Activated naive CD8-positive, alpha-beta T cell treated with anti-CD3 and anti-CD28 coated beads, Interleukin-2, amount 50 U/mL, for 24 hours (primary cell): ENCODE results near the gene DYNLT1.
"Not testable (repeated sequence)": the region's sequence is repeated elsewhere in the genome, so short reads cannot be mapped to it uniquely, and the experiment has no call there.

ENCODE experiments used
- ATAC-seq: fragments of 150-1000 bp; cut with Tn5 transposase; one replicate; pipeline ENCODE4 v1.10.0; 2021
- DNase-seq: peaks from one replicate; pipeline ENCODE4 v3.0.0; 2021
- H3K27ac Mint-ChIP-seq: one replicate; pipeline ENCODE4 v1.8.0; 2021; ENCODE audit warnings: mild to moderate bottlenecking, mixed read lengths
- H3K27me3 Mint-ChIP-seq: one replicate; pipeline ENCODE4 v1.8.0; 2021; ENCODE audit warnings: mixed read lengths
- H3K36me3 Mint-ChIP-seq: one replicate; pipeline ENCODE4 v1.8.0; 2021; ENCODE audit warnings: low read depth, mixed read lengths
- H3K4me1 Mint-ChIP-seq: one replicate; pipeline ENCODE4 v1.8.0; 2021; ENCODE audit warnings: mixed read lengths
- H3K4me3 Mint-ChIP-seq: one replicate; pipeline ENCODE4 v1.8.0; 2021; ENCODE audit warnings: mild to moderate bottlenecking, moderate library complexity, mixed read lengths
- H3K9me3 Mint-ChIP-seq: one replicate; pipeline ENCODE4 v1.8.0; 2021; ENCODE audit warnings: mixed read lengths

Gene DYNLT1

GRCh38 chr6:158626360-158627167 is 18.0 kb downstream of the DYNLT1 start:
- H3K27ac Mint-ChIP-seq, result peak overlapping the region; percentile 10
- H3K36me3 Mint-ChIP-seq, result peaks cover 47% of the 10 kb centered on the region
- H3K4me1 Mint-ChIP-seq, result peaks cover 7% of the 10 kb centered on the region
- H3K9me3 Mint-ChIP-seq, result no peaks in the 10 kb centered on the region
- no peak overlapping the region for H3K4me3 Mint-ChIP-seq
- H3K27me3 Mint-ChIP-seq, result no peaks in the 10 kb centered on the region
- peak; percentile 11 for ATAC-seq
- DNase-seq, result no peak

GRCh38 chr6:158625881-158626305 is 18.6 kb downstream of the DYNLT1 start:
- no peaks in the 10 kb centered on the region for H3K27me3 Mint-ChIP-seq
- peaks cover 6% of the 10 kb centered on the region for H3K4me1 Mint-ChIP-seq
- ATAC-seq (no peak), DNase-seq (no peak)
- no peaks in the 10 kb centered on the region for H3K9me3 Mint-ChIP-seq
- no peak overlapping the region for H3K27ac Mint-ChIP-seq
- no peak overlapping the region for H3K4me3 Mint-ChIP-seq
- peaks cover 43% of the 10 kb centered on the region for H3K36me3 Mint-ChIP-seq

- Mint-ChIP-seq H3K4me3 (no peak overlapping the region), H3K27ac (no peak overlapping the region), H3K36me3 (peaks cover 45% of the 10 kb centered on the region), H3K27me3 (no peaks in the 10 kb centered on the region), H3K4me1 (peaks cover 5% of the 10 kb centered on the region), H3K9me3 (no peaks in the 10 kb centered on the region)
- ATAC-seq (no peak), DNase-seq (no peak)
Observed at GRCh38 chr6:158624684-158625682, 19.6 kb downstream of the DYNLT1 start.

- Mint-ChIP-seq H3K9me3 (no peaks in the 10 kb centered on the region), H3K36me3 (peaks cover 48% of the 10 kb centered on the region), H3K4me3 (no peak overlapping the region), H3K4me1 (no peaks in the 10 kb centered on the region), H3K27ac (no peak overlapping the region), H3K27me3 (no peaks in the 10 kb centered on the region)
- ATAC-seq, result no peak
- DNase-seq, result no peak
Observed at GRCh38 chr6:158622545-158623190, 21.9 kb downstream of the DYNLT1 start.

- Mint-ChIP-seq H3K27me3 (no peaks in the 10 kb centered on the region), H3K36me3 (peaks cover 49% of the 10 kb centered on the region), H3K4me3 (no peak overlapping the region), H3K9me3 (no peaks in the 10 kb centered on the region), H3K27ac (peak overlapping the region; percentile 37), H3K4me1 (no peaks in the 10 kb centered on the region)
- ATAC-seq (no peak), DNase-seq (no peak)
Observed at GRCh38 chr6:158621694-158622544, 22.6 kb downstream of the DYNLT1 start.

- ATAC-seq, result no peak
- Mint-ChIP-seq H3K9me3 (no peaks in the 10 kb centered on the region), H3K4me1 (no peaks in the 10 kb centered on the region), H3K4me3 (no peak overlapping the region), H3K27ac (peak overlapping the region; percentile 37), H3K27me3 (no peaks in the 10 kb centered on the region), H3K36me3 (peaks cover 51% of the 10 kb centered on the region)
- DNase-seq, result no peak
Observed at GRCh38 chr6:158620963-158621693, 23.4 kb downstream of the DYNLT1 start.

- ATAC-seq (no peak), DNase-seq (no peak)
- no peaks in the 10 kb centered on the region for H3K27me3 Mint-ChIP-seq
- no peak overlapping the region for H3K4me3 Mint-ChIP-seq
- H3K27ac Mint-ChIP-seq, result no peak overlapping the region
- H3K36me3 Mint-ChIP-seq, result peaks cover 55% of the 10 kb centered on the region
- H3K4me1 Mint-ChIP-seq, result no peaks in the 10 kb centered on the region
- H3K9me3 Mint-ChIP-seq, result no peaks in the 10 kb centered on the region
Observed at GRCh38 chr6:158619922-158620801, 24.4 kb downstream of the DYNLT1 start.

- H3K4me3 Mint-ChIP-seq, H3K27ac Mint-ChIP-seq, H3K4me1 Mint-ChIP-seq, H3K9me3 Mint-ChIP-seq, ATAC-seq, DNase-seq, H3K27me3 Mint-ChIP-seq: not testable (repeated sequence)
- H3K36me3 Mint-ChIP-seq, result peaks cover 61% of the 10 kb centered on the region
Observed at GRCh38 chr6:158618289-158618688, 26.3 kb downstream of the DYNLT1 start.

GRCh38 chr6:158614606-158615005 is 29.9 kb downstream of the DYNLT1 start:
- ATAC-seq, DNase-seq, H3K4me3 Mint-ChIP-seq, H3K27me3 Mint-ChIP-seq, H3K9me3 Mint-ChIP-seq, H3K27ac Mint-ChIP-seq, H3K4me1 Mint-ChIP-seq: not testable (repeated sequence)
- H3K36me3 Mint-ChIP-seq, result peaks cover 74% of the 10 kb centered on the region

- H3K27ac Mint-ChIP-seq, result no peak overlapping the region
- H3K9me3 Mint-ChIP-seq, result no peaks in the 10 kb centered on the region
- no peak overlapping the region for H3K4me3 Mint-ChIP-seq
- no peak for DNase-seq
- no peak for ATAC-seq
- H3K36me3 Mint-ChIP-seq, result peaks cover 64% of the 10 kb centered on the region
- H3K27me3 Mint-ChIP-seq, result no peaks in the 10 kb centered on the region
- H3K4me1 Mint-ChIP-seq, result no peaks in the 10 kb centered on the region
Observed at GRCh38 chr6:158611541-158612370, 32.8 kb downstream of the DYNLT1 start.

- no peaks in the 10 kb centered on the region for H3K27me3 Mint-ChIP-seq
- ATAC-seq (no peak), DNase-seq (no peak)
- H3K9me3 Mint-ChIP-seq, result no peaks in the 10 kb centered on the region
- H3K4me3 Mint-ChIP-seq, result no peak overlapping the region
- H3K36me3 Mint-ChIP-seq, result peaks cover 59% of the 10 kb centered on the region
- no peaks in the 10 kb centered on the region for H3K4me1 Mint-ChIP-seq
- no peak overlapping the region for H3K27ac Mint-ChIP-seq
Observed at GRCh38 chr6:158611039-158611438, 33.5 kb downstream of the DYNLT1 start.
